Brain microvascular endothelial cell (primary cell): ENCODE data around the gene TTBK1.
"Not testable (repeated sequence)": the region's sequence is repeated elsewhere in the genome, so short reads cannot be mapped to it uniquely, and the experiment has no call there.

Experiments used
- DNase-seq: peaks from one replicate; pipeline ENCODE4 v3.0.0-alpha.2; 2020
- H3K27ac ChIP-seq: fragments of 250-450 bp; sonication (Bioruptor Pico); 2 replicates; pipeline ENCODE4 v1.5.1; 2020; ENCODE audit warnings: mild to moderate bottlenecking, moderate library complexity
- H3K27me3 ChIP-seq: fragments of 250-450 bp; sonication (Bioruptor Pico); replicated peaks from 2 replicates; pipeline ENCODE4 v1.5.1; 2020; ENCODE audit warnings: mild to moderate bottlenecking
- H3K36me3 ChIP-seq: fragments of 250-450 bp; sonication (Bioruptor Pico); replicated peaks from 2 replicates; pipeline ENCODE4 v1.5.1; 2020; ENCODE audit warnings: mild to moderate bottlenecking
- H3K4me3 ChIP-seq: 2 replicates; pipeline ENCODE4 v1.5.1; 2011; ENCODE audit warnings: low read depth, mild to moderate bottlenecking, control low read depth, low read length, moderate library complexity
- CTCF ChIP-seq: IDR thresholded peaks from 2 replicates; pipeline ENCODE4 v1.5.1; 2011; ENCODE audit warnings: low read depth, mild to moderate bottlenecking, moderate library complexity, low read length, control low read depth, inconsistent platforms; ENCODE audit errors: missing control alignments
- in situ Hi-C: cut with HindIII; loops from 2 replicates; pipeline ENCODE4 v1.10.0; 2017; ENCODE audit warnings: low sequenced_read_pairs, low pct_ligation_motif_present

The TTBK1 gene

GRCh38 chr6:43301081-43301870 is 58.0 kb downstream of the TTBK1 start:
- Histone ChIP-seq H3K4me3 (no peak overlapping the region), H3K27me3 (peaks cover 7% of the 10 kb centered on the region), H3K27ac (no peak overlapping the region), H3K36me3 (no peaks in the 10 kb centered on the region)
- DNase-seq, result no peak
- in situ Hi-C loops, result no loop called here
- TF ChIP-seq CTCF, result no peak

- H3K36me3 ChIP-seq, result no peaks in the 10 kb centered on the region
- no peak overlapping the region for H3K4me3 ChIP-seq
- in situ Hi-C loops, result no loop called here
- no peak for DNase-seq
- TF ChIP-seq CTCF, result no peak
- peaks cover 7% of the 10 kb centered on the region for H3K27me3 ChIP-seq
- H3K27ac ChIP-seq, result no peak overlapping the region
Measured at GRCh38 chr6:43302126-43302525, 58.8 kb downstream of the TTBK1 start.

GRCh38 chr6:43303006-43303405 is 59.7 kb downstream of the TTBK1 start:
- H3K27me3 ChIP-seq, H3K27ac ChIP-seq, in situ Hi-C loops: not testable (repeated sequence)

GRCh38 chr6:43303751-43304331 is 60.6 kb downstream of the TTBK1 start:
- H3K36me3 ChIP-seq, result no peaks in the 10 kb centered on the region
- H3K27me3 ChIP-seq, result peaks cover 3% of the 10 kb centered on the region
- no peak overlapping the region for H3K27ac ChIP-seq
- in situ Hi-C loops, result no loop called here
- H3K4me3 ChIP-seq, result no peak overlapping the region
- TF ChIP-seq CTCF, result no peak
- no peak for DNase-seq

More at GRCh38 chr6:43303006-43303405, 59.7 kb downstream of the TTBK1 start:
- DNase-seq, H3K36me3 ChIP-seq, H3K4me3 ChIP-seq: not testable (repeated sequence)

GRCh38 chr6:43304361-43304760 is 61.1 kb downstream of the TTBK1 start:
- Histone ChIP-seq H3K27ac (no peak overlapping the region), H3K27me3 (peaks cover 4% of the 10 kb centered on the region), H3K36me3 (no peaks in the 10 kb centered on the region), H3K4me3 (no peak overlapping the region)
- no peak for TF ChIP-seq CTCF
- no peak for DNase-seq
- in situ Hi-C loops, result no loop called here

- no peaks in the 10 kb centered on the region for H3K36me3 ChIP-seq
- H3K4me3 ChIP-seq, result no peak overlapping the region
- no peak for DNase-seq
- H3K27ac ChIP-seq, result no peak overlapping the region
- in situ Hi-C loops, result no loop called here
- peaks cover 4% of the 10 kb centered on the region for H3K27me3 ChIP-seq
- TF ChIP-seq CTCF, result no peak
Measured at GRCh38 chr6:43304882-43305281, 61.6 kb downstream of the TTBK1 start.
